COLO829 (cell line): ENCODE results near the gene VIPR2.
"Not testable (repeated sequence)": the region's sequence is repeated elsewhere in the genome, so short reads cannot be mapped to it uniquely, and the experiment has no call there.

Source experiments
- DNase-seq: peaks from one replicate; pipeline ENCODE4 v3.0.0; 2012; ENCODE audit warnings: low spot score

VIPR2 gene

DNA sequence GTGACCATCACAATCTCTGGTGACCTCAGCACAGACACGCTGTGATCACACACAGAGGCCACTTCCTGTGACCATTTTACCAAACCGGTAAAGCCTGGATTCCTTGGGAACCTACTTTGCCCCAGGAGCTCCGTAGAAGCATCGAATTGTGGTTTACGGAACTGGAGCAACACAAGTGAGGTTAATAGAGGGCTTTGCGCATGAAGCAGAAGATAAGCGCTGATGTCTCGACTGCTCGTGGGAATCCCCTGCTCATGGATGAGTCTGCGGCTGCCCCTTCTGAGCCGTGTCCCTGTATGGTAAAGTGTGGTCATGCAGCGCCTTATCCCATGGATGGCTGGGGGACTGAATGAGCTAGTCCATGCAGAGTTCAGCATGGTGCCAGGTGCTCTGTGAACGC, 53.6 kb downstream of the VIPR2 start:
- DNase-seq = no peak

DNA sequence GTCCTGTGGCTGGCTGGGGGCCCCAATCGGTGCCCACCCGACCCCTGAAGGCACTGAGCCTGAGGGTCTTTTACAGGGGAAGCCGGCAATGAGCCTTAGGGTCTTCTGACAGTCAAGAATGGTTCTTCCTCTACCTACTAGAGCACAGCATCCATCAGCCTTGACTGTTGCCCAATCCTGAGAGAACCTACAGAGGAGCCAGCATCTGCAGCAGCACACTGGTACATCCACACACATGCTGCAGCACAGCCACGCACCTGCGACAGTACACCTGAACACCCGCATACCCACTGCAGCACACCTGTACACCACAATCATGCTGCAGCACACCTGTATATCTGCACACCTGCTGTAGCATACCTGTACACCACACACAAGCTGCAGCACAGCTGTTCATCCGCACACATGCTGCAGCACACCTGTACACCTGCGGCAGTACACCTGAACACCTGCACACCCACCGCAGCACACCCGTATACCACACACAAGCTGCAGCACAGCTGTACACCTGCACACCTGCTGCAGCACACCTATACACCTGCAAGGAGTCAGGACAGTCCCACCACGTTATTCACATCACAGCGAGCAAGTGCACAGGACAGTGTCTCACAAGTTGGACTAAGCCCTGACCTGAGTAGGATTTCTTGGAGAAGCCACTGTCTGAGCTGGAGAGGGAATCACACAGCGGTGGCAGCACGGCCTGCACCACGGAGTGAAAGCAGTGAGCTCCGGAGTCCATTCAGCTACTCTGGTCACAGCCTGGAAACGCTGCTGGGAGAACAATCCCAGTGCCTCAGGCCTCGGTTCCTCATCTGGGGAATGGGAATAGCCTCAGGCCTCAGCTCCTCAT, 56.4 kb downstream of the VIPR2 start:
- DNase-seq = no peak

DNA sequence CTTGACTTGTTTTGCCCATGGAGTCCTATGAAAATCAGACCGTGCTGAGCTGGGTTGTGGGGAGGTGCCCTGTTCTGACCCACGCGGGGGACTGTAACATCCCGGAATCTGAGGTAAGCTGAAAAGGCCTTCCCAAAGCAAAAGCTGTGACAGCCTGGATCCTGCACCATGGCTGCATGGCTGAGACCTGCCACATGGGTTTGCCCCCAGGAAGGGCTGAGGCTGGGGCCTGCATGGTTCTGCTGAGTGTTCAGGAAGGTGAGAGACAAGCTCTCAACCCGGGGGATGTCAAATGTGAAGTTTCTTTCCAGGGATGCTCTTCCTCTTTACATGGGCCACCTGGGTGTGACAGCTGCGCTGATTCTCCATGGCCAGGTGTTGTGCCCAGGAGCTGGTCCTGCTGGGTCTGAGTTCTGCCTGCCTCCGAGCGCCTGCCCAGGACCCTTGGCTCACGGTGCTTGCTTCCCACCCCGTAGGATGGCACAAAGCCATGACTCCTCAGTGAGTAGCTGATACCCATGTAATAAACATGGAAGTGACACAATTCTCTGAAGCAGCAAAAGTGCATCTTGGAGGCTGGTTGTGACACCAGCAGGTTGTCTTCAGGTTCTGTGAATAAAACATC, 58.3 kb downstream of the VIPR2 start:
- no peak for DNase-seq

DNA sequence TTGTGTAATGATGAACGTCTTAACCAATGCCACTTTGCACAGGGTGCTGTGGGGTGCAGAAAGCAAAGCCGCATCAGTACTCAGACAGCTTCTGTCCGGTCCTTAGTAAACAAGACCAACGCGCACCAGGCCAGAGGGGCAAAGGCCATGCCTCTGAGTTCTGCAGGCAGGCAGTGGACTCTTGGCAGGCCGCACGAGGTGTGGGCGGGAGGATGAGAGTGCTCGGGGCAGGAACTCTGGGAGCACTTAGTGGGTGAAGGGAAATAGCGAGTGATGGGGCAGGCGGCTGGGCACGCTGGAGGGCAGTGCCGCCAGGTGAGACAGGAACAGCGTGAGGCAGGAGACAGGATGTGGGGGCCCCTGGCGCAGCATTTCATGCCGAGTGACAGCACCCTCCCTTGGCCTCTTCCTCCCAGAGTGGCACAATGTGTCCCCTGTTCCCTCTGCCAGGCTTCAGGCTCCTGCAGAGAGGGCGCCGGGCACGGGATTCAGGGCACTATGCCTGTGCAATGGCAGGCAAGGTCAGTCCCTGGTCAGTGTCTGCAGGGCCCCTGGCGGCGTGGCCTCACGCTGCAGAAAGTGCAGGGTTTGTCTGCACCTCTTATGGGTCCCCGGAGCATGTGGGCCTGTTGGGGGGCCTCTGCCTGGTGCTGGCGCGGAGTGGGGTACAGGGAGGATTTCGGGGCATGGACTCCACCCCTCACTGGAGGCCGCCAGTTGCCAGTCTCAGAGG, 60.4 kb downstream of the VIPR2 start:
- no peak for DNase-seq

DNA sequence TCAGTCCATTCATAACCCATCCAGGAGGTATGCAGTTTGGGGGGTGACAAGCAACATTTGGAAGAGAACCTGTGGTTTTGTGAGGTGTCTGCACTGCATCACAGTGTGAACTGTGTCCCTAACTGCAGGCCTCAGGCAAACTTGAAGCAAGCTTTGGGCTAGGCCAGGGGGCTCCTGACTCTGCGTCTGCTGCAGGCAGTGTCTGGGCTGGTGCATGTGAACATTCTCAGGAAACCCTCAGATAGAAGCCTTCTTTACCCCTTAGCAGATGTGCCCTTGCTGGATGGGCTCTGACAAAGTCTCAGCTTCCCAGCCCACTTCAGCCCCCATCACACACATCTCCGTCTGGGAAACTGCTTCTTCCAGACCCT, 61.0 kb downstream of the VIPR2 start:
- no peak for DNase-seq

DNA sequence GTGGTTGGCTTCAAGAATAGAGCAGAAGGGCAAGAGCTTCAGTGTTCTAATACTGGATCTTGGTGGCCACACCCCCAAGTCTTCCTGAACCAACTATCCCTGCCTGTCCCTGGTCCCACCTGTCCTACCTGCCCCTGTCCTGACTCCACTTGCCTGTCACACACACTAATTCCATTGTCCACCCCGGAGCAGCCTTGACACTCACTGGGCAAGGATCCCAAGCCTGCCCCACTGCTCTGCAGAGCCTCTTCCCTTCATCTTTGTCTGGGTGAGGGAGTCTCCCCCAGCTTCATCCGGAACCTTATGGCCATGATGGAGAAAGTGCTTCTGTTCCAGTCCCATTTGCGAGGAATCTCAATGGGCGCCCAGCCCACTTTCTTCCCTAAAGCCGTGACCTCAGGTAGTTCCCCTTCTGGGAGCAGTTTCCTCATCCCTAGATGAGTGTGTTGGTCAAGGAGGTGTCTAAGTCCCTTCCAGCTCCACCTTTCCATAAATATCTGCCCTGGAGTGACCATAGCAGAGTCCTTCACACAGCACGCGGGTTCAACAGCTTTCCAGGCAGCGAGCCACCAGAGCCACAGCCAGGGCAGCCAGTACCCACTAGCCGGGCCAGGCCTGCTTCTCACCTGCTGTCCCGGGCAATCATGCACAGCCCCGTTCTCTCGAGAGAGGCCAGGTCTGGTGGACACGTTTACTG, 61.5 kb downstream of the VIPR2 start:
- no peak for DNase-seq

DNA sequence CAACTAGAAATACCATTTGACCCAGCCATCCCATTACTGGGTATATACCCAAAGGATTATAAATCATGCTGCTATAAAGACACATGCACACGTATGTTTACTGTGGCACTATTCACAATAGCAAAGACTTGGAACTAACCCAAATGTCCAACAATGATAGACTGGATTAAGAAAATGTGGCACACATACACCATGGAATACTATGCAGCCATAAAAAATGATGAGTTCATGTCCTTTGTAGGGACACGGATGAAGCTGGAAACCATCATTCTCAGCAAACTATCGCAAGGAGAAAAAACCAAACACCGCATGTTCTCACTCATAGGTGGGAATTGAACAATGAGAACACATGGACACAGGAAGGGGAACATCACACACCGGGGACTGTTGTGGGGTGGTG, 62.6 kb downstream of the VIPR2 start:
- not testable (repeated sequence) for DNase-seq

DNA sequence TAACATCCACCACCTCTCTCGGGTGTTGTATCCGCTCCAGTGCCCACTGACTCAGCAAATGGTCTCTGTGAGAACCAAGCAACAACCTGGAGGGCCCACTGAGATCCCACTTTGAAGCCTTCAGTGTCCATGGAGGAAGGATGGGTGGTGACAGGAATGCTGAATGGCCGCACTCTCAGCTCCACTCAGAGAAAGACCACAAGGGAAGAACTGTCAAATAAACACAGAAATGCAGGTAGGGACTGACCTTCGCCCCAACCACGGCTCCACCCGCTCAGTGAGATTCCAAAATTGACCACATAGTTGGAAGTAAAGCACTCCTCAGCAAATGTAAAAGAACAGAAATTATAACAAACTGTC, 65.8 kb downstream of the VIPR2 start:
- no peak for DNase-seq

DNA sequence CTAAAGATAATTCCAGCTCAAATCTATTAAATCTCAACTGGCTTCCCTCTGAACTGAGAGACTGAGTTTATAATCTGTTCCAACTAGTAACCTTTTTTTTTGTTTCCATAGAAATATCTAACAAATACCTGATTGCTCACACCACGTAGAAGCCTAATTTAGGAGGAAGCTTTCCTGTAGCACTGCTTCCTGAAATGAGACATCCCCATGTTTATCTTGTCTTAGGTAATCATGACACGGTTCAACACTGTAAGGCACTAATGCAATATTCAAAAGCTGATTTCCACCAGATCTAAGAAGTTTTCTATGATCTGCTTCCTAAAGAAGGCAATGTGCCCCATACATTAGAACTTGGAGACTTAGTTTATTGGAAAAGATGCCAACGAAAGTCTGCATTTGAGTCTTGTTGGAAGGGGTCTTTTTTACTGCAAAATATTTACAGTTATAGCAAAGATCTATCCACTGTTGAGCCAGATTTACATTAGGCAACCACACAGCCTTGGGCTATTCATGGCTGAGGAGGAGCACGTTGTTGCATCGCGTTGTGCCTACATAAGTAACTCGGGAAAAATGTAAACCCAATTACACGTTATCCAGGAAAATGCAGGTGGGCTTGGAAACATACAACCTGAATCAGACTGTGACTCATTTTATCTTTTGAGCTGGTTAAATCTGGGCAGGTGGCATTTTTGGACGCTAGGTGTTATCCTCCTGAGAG, 66.3 kb downstream of the VIPR2 start:
- no peak for DNase-seq

DNA sequence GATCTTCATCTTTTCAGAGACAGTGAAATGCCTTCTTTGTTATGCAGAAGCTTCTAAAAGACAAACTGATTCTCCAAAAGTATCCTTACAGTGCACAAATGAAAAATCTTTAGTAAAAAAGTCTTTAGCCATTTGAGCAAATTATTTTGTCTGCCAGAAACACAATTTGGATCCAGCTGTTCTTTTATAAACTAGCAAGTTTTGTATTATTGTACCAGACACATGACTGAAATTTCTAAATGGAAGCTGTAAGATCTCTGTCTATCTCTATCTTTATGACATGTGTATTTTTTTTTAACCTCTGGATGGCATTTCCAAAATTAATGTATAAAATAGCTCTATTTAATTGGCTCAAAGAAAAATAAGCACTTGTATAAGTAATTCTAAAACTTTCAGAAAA, 68.3 kb downstream of the VIPR2 start:
- DNase-seq = no peak

DNA sequence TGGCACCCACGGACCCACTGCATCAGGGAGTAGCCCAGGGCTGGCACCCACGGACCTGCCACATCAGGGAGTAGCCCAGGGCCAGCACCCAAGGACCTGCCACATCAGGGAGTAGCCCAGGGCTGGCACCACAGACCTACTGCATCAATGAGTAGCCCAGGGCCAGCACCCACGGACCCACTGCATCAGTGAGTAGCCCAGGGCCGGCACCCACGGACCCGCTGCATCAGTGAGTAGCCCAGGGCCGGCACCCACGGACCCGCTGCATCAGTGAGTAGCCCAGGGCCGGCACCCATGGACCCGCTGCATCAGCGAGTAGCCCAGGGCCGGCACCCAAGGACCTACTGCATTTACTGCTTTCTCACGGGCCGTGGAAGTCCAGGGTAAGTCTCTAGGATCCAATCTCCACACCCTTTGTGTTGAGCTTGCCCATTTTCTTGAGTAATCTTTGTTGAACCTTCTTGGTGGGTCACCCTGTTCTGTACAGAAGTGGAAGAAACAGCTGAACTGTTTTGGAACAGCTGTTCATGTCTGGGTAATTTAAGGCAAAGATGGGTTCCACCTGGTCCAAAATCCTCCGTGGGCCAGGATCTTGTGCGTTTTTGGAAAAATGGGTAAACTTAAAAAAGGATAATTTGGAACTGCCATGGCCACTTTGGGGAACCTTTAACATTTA, 69.0 kb downstream of the VIPR2 start:
- DNase-seq = no peak

DNA sequence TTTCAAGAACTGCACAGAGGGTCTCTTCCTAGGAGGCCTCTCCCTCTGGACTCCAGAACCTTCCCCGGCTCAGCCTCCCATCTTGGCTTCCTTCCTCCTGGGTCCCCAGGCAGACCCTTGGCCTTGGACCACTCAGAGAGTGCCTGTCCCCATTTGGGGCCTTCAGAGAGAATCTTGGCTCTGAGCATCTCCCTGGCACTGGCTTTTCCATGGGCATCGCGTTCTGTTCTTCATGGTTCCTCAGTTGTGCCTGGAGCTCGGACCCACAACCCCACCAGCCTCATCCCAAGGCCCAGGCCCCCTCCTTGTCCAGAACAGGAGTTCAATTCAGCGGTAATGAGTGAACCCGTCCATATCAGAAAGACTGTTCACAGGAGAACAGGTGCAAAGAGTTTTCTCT, 73.4 kb downstream of the VIPR2 start:
- no peak for DNase-seq

DNA sequence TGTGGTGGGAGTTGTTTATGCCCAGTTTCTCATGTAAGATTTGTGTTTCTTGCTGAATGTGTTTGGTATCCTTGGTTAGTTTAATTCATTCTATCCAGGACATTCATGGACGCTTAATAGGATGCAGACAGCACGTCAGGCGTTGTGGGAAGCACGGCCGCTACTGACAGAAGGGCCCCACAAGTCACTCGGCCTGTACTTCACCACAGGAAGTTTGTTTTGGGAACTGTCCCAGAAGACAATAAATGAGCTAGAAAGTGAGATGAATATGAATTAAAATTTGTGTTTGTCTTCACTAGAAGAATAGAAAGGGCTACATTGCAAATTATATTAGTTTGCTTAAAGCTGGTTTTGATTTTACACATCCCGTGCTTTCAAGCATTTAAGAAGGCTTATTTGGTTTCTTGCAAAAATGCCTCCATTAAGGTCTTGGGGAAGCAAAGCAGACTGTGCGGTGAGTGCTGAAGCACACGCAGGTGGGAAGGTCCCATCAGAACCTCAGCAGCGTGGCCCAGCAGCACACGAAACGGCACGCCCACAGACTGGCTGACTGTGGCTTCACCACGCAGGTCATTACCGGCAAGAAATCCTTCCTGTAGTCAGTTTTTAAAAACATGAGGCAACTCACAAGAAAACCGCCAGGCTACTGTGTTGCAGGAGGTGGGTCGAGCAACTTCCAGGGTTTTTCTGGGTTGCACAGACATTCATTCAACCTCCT, 74.1 kb downstream of the VIPR2 start:
- DNase-seq = no peak

DNA sequence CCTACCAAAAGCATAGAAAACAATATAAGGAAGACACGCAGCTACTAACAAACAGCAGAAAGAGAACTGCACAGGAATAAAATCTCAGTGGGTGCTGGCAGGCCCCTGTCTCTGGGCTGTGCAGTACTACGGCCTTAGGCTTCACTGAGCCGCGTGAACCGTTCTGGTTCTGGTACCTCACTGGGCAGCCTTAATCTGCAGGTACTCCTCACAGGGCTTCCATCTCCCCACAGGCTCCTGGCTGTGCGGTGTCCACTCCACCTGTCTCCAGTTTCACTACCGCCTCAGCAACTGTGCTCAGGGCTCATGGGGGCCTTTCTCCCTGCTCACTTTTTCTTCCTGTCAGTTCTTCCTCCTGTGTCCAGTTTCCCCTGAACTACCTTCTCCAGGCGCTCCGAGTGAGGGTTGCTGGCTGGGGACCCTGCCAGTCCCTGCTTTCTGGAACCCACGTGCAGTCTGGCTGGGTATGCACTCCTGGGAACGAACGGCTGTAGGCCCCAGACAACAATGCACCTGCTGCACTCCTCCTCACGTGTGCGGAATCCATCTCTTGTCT, 75.7 kb downstream of the VIPR2 start:
- DNase-seq = no peak

DNA sequence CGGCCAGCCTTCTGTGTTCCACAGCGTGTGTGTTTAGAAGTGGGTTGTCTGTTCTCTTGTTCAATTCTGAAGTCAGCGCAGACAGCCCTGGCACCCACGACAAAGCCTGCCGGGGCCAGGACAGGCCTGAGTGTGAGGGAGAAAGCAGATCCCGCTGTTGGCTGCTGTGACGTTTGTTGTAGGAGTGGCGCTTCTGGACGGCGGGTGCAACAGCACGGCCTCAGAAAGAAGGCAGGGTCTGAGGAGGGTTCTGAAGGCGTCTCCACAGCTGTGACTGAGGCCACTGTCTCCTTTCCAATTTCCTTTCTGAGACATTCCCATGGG, 76.2 kb downstream of the VIPR2 start:
- no peak for DNase-seq

DNA sequence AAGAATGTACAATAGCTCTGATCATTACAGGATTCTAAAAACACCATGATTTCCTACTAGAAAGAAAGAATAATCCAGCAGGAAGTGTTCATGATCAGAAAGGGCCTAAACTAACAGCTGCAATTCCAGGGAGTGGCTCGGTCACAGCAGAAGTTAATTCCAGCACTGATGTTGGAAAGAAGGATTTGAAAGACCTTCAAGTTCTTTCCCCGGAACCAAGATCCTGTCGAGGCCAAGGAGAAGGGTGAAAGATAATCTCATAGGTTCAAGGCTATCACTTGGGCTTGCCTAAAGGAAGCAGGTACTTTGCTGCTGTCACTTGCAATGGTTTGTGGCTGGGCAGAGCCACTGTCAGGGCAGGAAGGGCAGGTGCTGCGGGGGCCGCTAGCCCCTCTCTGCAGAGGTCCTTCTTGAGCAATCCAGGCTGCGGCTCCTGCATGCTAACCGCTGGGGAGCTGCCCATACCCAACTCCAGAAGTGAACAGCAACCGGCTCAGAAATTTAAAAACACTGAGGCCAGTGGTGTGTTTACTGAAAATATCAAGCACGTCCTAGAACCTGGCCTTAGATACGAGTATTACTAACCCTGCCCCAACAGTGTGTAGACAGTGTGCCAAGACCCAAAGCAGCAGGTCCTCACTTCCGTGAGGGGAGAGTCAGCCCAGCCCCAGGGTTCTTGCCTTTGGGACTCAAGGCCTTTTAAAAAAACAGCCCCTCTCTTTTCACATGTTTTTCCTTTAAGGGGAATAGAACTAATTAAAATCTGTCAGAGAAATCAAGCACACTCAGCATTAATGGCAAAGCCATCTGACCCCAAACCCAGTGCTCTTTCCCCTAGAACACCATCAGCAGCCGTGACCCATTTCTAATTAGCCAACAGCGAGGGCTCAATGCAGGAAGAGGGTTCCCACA, 76.8 kb downstream of the VIPR2 start:
- no peak for DNase-seq

DNA sequence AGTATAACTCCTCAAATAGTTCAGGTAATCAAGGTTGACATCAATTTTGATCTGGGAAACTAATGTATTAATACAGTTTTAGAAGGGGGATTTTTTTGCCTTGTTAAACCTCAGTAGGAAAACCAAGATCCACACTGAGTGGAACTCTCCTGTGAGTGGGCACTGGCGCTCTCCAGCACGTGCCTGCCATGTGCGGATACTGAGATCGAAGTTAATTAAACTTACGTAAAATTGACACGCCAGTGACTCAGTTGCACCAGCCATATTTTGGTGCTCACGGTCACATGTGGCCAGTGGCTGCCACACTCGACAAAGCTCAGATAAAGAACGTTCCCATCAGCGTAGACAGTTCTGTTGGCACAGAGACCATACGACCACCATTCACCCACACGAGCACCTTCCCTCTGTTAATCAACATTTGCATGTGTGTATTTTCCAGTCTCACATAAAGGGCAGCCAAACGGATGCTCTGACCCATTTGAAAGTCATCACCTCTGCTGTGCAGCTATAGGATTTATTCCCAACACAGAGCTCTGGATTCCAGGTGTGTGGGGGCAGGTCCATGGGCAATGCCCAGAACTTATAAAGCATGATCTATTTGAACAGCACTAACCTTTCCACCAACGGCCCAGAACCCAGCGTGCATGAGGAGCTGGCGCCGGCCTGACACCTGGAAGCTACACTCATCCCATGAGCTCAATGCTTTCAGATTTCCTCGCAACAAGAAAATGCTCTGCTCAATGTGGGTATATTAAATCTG, 77.7 kb downstream of the VIPR2 start:
- DNase-seq = no peak

DNA sequence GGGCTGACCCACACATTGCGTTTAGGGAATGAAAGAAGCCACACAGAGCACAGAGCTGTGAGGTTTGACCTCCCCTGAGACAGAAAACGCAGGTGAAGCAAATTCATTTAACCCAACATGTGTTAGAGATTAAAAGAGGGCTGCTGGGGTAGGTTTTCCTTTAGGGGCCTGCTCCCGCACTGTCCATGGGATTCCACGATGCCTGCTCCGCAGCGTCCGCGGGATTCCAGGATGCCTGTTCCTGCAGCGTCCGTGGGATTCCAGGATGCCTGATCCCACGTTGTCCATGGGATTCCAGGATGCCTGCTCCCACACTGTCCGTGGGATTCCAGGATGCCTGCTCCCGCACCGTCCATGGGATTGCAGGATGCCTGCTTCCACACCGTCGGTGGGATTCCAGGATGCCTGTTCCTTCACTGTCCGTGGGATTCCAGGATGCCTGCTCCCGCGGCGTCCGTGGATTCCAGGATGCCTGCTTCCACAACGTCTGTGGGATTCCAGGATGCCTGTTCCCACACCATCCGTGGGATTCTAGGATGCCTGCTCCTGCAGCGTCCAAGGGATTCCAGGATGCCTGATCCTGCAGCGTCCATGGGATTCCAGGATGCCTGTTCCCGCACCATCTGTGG, 78.7 kb downstream of the VIPR2 start:
- no peak for DNase-seq
